Measurements from ENCODE around the gene BGLAP.

BGLAP gene

DNA sequence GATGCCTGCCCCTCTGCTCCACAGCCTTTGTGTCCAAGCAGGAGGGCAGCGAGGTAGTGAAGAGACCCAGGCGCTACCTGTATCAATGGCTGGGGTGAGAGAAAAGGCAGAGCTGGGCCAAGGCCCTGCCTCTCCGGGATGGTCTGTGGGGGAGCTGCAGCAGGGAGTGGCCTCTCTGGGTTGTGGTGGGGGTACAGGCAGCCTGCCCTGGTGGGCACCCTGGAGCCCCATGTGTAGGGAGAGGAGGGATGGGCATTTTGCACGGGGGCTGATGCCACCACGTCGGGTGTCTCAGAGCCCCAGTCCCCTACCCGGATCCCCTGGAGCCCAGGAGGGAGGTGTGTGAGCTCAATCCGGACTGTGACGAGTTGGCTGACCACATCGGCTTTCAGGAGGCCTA lies 754 bp downstream of the BGLAP start:
- TF ChIP-seq, protein P1, sequence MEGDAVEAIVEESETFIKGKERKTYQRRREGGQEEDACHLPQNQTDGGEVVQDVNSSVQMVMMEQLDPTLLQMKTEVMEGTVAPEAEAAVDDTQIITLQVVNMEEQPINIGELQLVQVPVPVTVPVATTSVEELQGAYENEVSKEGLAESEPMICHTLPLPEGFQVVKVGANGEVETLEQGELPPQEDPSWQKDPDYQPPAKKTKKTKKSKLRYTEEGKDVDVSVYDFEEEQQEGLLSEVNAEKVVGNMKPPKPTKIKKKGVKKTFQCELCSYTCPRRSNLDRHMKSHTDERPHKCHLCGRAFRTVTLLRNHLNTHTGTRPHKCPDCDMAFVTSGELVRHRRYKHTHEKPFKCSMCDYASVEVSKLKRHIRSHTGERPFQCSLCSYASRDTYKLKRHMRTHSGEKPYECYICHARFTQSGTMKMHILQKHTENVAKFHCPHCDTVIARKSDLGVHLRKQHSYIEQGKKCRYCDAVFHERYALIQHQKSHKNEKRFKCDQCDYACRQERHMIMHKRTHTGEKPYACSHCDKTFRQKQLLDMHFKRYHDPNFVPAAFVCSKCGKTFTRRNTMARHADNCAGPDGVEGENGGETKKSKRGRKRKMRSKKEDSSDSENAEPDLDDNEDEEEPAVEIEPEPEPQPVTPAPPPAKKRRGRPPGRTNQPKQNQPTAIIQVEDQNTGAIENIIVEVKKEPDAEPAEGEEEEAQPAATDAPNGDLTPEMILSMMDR (IDR thresholded peaks at IDR 0.05; ENCODE audit: extremely low read depth, insufficient read depth, missing control alignments): no peak
- no peak for DNase-seq (ENCODE audit: low spot score)
- in situ Hi-C loops (cut with MboI; ENCODE audit: low pct_unique_long_range_greater_than_20kb, low sequenced_read_pairs, unreplicated experiment): no loop called here

DNA sequence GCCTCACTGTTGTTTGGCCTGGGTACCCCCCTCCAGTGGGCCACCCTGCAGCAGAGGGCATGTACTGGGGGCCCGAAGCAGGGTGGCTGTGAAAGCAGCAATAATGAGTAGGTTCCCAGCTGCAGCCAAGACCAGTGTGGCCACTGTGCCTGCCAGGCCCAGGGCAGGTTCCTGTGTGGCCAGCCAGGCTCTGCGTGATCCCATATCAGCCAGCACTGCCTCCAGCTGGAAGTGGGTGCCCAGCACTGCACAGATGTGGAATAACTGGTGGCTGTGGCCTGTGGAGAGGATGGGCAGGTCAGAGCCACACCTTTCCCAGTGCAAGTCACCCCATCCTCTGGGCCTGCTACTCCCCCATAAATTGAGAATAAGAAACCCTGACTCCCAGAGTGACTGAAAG lies 2.1 kb downstream of the BGLAP start:
- DNase-seq (ENCODE audit: low spot score): no peak
- in situ Hi-C loops (cut with MboI; ENCODE audit: low pct_unique_long_range_greater_than_20kb, low sequenced_read_pairs, unreplicated experiment): no loop called here
- TF ChIP-seq, protein P1 (IDR thresholded peaks at IDR 0.05; ENCODE audit: extremely low read depth, insufficient read depth, missing control alignments): no peak

DNA sequence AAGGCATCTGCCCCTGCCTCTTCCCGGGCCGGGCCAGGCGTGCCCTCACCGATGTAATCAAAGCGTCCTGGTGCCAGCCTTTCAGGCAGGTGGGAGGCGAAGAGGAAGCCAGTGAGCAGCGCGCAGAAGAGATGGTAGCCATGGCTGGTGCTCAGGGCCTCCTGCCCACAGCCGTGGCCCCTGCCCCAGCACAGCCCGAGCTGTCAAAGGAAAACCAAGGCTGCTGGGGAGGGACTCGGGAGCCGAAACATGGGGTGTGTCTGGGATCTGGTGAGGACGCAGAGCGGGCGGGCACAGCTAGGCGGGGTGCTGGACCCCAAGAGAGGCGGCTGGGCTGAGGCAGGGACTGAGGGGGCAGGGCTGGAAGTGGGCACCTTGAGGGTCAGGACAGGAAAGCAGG lies 2.7 kb downstream of the BGLAP start:
- DNase-seq (ENCODE audit: low spot score): no peak
- in situ Hi-C loops (cut with MboI; ENCODE audit: low pct_unique_long_range_greater_than_20kb, low sequenced_read_pairs, unreplicated experiment): no loop called here
- TF ChIP-seq, protein P1 (IDR thresholded peaks at IDR 0.05; ENCODE audit: extremely low read depth, insufficient read depth, missing control alignments): no peak

DNA sequence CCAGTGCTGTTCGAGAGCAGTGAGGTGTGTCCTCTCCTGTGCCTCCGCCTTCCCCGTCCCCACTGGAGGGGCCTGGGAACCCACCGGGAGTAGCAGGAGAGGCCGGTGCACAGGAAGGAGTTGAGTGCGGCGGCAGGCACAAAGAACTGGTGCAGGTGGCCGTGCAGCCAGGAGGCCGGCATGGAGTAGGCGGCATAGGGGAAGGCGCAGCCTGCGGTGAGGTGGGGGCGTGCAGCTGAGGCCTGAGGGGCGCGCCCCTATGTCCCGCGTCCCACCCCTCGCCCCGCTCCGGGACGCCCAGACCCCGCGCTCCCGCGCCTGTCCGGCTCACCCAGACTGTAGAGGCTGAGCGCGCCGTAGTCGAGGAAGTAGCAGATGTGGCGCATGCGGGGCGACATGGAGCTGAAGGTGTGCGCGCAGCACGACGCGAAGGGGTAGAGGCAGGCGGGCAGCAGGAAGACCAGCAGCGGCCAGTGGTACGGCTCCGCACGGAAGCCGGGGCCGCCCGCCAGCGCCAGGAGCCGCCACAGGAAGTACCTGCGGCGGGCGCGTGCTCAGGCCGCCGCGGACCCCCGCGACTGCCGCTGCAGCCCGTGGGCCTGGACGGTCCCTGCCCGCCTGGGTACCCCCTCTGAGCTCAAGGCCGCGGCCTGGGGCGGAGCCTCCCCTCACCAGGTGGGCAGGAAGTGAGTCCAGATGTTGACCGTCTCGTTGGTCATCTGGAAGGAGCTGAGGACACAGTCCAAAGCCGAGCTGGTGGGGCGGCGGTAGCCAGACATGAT lies 3.7 kb downstream of the BGLAP start:
- DNase-seq (ENCODE audit: low spot score): peak; percentile 66
- in situ Hi-C loops (cut with MboI; ENCODE audit: low pct_unique_long_range_greater_than_20kb, low sequenced_read_pairs, unreplicated experiment): no loop called here
- TF ChIP-seq, protein P1 (IDR thresholded peaks at IDR 0.05; ENCODE audit: extremely low read depth, insufficient read depth, missing control alignments): no peak

DNA sequence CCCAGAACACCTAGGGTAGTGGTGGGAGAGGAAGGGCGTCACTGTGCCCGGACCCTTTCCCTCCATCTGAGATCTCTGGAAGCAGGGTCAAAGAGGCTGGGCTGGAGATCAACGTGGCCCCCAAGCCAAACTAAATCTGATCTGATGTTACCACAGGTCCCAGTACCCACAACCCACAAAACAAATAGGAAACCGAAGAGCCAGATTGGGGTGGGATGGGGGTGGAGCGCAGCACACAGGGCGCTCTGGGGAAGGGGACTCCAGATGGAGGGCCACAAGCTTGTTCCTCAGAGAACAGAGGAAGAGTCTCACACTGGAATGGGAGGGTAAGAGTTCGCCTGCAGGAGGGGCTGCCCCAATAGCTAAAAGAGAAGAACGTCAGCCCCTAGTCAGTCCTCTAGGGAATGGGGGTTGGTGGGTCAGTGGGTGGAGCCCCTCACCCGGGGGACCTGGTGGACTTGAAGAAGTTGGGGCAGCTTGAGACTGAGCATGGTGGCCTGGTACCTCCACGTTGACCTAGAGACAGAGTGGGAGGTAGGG lies 4.3 kb downstream of the BGLAP start:
- peak; percentile 58 for DNase-seq (ENCODE audit: low spot score)
- TF ChIP-seq, protein P1 (IDR thresholded peaks at IDR 0.05; ENCODE audit: extremely low read depth, insufficient read depth, missing control alignments): no peak
- in situ Hi-C loops (cut with MboI; ENCODE audit: low pct_unique_long_range_greater_than_20kb, low sequenced_read_pairs, unreplicated experiment): no loop called here

DNA sequence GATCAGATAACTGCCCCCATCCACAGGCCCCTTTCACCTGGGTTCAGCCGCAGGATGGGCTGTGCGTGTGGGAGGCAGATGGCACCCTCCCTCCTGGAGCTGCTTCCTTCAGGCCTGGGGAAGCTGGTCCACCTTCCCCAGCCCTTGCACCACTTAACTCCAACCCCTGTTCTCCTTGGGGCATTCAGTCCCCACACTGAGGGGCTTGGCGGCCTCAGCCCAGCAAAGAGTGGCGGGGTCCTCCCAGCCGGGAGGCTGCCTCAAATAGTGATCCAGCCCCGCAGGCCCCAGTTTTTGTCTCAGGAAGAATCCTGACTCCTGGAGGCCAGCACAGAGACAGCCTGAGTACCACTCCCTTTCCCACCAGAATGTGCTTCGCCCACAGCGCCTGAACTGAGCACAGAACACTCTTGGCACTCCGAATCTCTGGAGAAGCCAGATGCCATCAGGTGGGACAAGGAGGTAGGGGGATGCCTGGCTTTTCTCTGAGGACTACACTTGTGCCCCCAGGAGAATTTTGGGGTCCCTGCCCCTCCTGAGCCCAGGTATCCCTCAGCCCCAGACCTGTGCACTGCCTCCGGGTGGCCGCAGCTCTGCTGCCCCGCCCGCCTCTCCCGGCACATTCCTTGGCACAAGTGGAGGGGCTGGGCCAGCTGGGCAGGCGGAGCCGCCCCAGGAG lies 4.9 kb downstream of the BGLAP start:
- no peak for DNase-seq (ENCODE audit: low spot score)
- in situ Hi-C loops (cut with MboI; ENCODE audit: low pct_unique_long_range_greater_than_20kb, low sequenced_read_pairs, unreplicated experiment): no loop called here

More for the DNA sequence above, 4.9 kb downstream of the BGLAP start:
- TF ChIP-seq, protein P1 (IDR thresholded peaks at IDR 0.05; ENCODE audit: extremely low read depth, insufficient read depth, missing control alignments): no peak

Data from GM13977 (cell line).